HG02571 (cell line): ENCODE measurements around the gene SAAL1.

Experiments
- ATAC-seq: cut with Tn5 transposase; IDR thresholded peaks from one replicate; pipeline ENCODE4 v1.9.1; 2021; ENCODE audit warnings: mild to moderate bottlenecking, moderate library complexity; ENCODE audit not compliant: unreplicated experiment

Gene SAAL1

GRCh38 chr11:18088366-18088765 is 17.5 kb downstream of the SAAL1 start:
- no peak for ATAC-seq

GRCh38 chr11:18081551-18081950 is 24.3 kb downstream of the SAAL1 start:
- ATAC-seq: no peak

- no peak for ATAC-seq
Measured at GRCh38 chr11:18080451-18080850, 25.4 kb downstream of the SAAL1 start.

- no peak for ATAC-seq
Measured at GRCh38 chr11:18078909-18079308, 27.0 kb downstream of the SAAL1 start.

- ATAC-seq: no peak
Measured at GRCh38 chr11:18075444-18075843, 30.4 kb downstream of the SAAL1 start.

GRCh38 chr11:18071098-18071705 is 34.7 kb downstream of the SAAL1 start:
- ATAC-seq: no peak

GRCh38 chr11:18067372-18067771 is 38.5 kb downstream of the SAAL1 start:
- ATAC-seq: no peak

GRCh38 chr11:18066626-18067025 is 39.3 kb downstream of the SAAL1 start:
- no peak for ATAC-seq

GRCh38 chr11:18065572-18065971 is 40.3 kb downstream of the SAAL1 start:
- ATAC-seq: no peak

- no peak for ATAC-seq
Measured at GRCh38 chr11:18064450-18065054, 41.3 kb downstream of the SAAL1 start.

- no peak for ATAC-seq
Measured at GRCh38 chr11:18063862-18064434, 41.9 kb downstream of the SAAL1 start.

- no peak for ATAC-seq
Measured at GRCh38 chr11:18063125-18063524, 42.8 kb downstream of the SAAL1 start.

GRCh38 chr11:18061351-18061750 is 44.5 kb downstream of the SAAL1 start:
- no peak for ATAC-seq

- no peak for ATAC-seq
Measured at GRCh38 chr11:18056561-18057181, 49.2 kb downstream of the SAAL1 start.

- ATAC-seq: no peak
Measured at GRCh38 chr11:18054511-18055103, 51.3 kb downstream of the SAAL1 start.

- ATAC-seq: no peak
Measured at GRCh38 chr11:18050848-18051247, 55.0 kb downstream of the SAAL1 start.

- no peak for ATAC-seq
Measured at GRCh38 chr11:18046116-18046777, 59.6 kb downstream of the SAAL1 start, which contains the start of gene TPH1. TPH1 (minus strand) TSS chr11:18046269; CDS start chr11:18040762, 5,507 bp downstream.

- ATAC-seq: no peak
Measured at GRCh38 chr11:18036456-18036855, 69.4 kb downstream of the SAAL1 start.
